ENCODE results near the gene VIP. TPM values are rescaled to one million over a fixed set of nuclear protein-coding genes. Genes with fewer than 3 reads are reported as not detected.

The VIP gene
- total RNA-seq, 1 experiment from 2014 or later = not detected

DNA sequence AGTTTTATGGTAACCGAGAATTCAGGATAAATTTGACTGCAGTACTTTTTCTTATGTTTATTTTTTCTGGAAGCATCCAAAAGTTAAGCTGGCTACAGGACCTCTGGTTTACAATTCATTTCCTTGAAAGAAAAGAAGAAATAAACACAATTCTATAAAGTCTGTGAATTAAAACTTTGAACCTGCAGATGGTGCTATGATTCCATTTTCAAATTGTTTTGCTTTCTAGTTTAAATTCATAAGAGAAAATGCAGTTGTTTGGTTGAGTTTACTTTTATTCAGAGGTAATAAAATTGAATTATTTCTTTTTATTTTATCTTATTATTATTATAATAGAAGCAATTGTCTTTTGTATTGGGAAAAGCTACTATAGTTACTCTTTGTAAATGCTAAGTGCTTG is 1.8 kb upstream of the VIP start:
- no peak for DNase-seq
- H3K36me3 ChIP-seq (replicated peaks; ENCODE audit: control insufficient read depth, insufficient read depth, low read length) = no peaks in the 10 kb centered on the region
- no peak overlapping the region for H3K4me3 ChIP-seq (ENCODE audit: insufficient read depth, low read depth, low read length)
- no peaks in the 10 kb centered on the region for H3K27me3 ChIP-seq (ENCODE audit: control insufficient read depth, insufficient read depth, low read length)

DNA sequence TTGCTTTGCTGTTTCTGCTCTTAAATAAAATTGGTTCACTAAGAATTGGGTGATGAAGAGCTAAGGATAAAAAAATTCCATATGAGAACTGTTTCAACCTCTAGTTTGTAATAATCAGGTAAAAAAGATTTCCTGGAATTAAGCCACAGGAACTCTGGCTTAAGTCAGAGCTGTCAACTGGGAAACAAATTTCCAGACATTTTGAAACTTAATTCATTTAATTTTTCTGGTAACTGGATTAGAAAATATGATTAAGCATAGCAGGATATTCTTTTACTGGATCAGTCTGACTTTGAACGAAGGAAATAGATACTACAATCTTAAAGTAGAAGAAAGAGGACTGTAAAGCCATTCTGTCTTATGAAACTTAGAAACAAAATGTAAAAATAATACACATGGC is 1.3 kb upstream of the VIP start:
- H3K27me3 ChIP-seq (ENCODE audit: control insufficient read depth, insufficient read depth, low read length) = no peaks in the 10 kb centered on the region
- no peak for DNase-seq
- H3K4me3 ChIP-seq (ENCODE audit: insufficient read depth, low read depth, low read length) = no peak overlapping the region
- H3K36me3 ChIP-seq (replicated peaks; ENCODE audit: control insufficient read depth, insufficient read depth, low read length) = no peaks in the 10 kb centered on the region

GRCh38 chr6:152765331-152765730 is 14.7 kb downstream of the VIP start:
- Histone ChIP-seq H3K4me3 (ENCODE audit: insufficient read depth, low read depth, low read length) (no peak overlapping the region), H3K27me3 (ENCODE audit: control insufficient read depth, insufficient read depth, low read length) (no peaks in the 10 kb centered on the region), H3K36me3 (replicated peaks; ENCODE audit: control insufficient read depth, insufficient read depth, low read length) (no peaks in the 10 kb centered on the region)
- DNase-seq = no peak

- DNase-seq = no peak
- Histone ChIP-seq H3K27me3 (ENCODE audit: control insufficient read depth, insufficient read depth, low read length) (no peaks in the 10 kb centered on the region), H3K4me3 (ENCODE audit: insufficient read depth, low read depth, low read length) (no peak overlapping the region), H3K36me3 (replicated peaks; ENCODE audit: control insufficient read depth, insufficient read depth, low read length) (no peaks in the 10 kb centered on the region)
Measured at GRCh38 chr6:152769159-152769558, 18.6 kb downstream of the VIP start.

DNA sequence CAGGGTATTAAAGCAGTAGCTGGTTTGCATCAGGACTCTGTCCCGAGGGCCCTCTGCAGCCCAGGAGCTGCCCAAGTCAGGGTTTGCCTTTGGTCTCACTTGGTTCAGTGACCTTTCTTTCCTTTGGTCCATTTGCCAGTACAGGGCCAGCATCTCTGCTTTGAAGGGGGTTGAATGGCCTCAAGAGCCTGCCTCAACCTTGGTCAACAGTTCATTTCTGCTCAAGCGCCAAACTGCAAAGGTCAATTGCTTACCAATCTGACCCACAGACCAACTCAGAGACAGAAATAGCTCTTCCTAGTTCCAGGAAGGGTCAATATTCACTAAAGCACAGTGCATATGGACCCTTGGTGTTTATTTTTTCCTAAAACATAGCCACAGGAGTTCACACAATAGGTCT is 19.4 kb downstream of the VIP start:
- no peaks in the 10 kb centered on the region for H3K36me3 ChIP-seq (replicated peaks; ENCODE audit: control insufficient read depth, insufficient read depth, low read length)
- H3K4me3 ChIP-seq (ENCODE audit: insufficient read depth, low read depth, low read length) = no peak overlapping the region
- no peak for DNase-seq
- H3K27me3 ChIP-seq (ENCODE audit: control insufficient read depth, insufficient read depth, low read length) = no peaks in the 10 kb centered on the region

DNA sequence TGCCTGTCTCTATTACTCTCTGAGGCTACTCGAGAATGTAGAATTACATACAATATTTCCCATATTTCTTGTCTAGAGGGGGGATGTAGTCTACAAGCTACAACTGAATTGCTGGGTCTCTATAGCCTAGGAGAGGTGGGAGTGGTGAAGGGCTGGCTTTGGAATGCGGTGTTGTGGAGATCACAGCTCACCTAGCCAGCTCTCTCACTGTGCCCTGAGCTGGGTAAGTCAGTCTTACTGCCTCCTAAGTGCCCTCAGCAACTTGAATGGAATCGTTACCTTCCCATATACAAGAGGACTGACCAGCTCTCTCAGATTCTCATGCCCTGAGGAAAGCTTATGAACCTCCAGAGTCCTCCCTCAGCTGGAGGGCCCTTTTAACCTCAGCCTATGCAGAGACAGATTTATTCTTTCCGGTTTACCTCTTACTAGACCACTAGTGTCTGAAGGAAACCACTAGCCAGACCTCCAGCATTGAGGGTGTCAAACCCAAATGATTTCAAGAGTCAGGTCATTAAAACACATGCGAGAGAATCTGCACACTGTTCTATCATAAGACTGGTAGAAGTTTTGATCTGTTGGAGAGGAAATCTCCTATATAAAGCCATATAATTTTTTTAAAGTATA is 20.6 kb downstream of the VIP start:
- H3K27me3 ChIP-seq (ENCODE audit: control insufficient read depth, insufficient read depth, low read length) = no peaks in the 10 kb centered on the region
- peak; percentile 1 for DNase-seq
- H3K36me3 ChIP-seq (replicated peaks; ENCODE audit: control insufficient read depth, insufficient read depth, low read length) = no peaks in the 10 kb centered on the region
- no peak overlapping the region for H3K4me3 ChIP-seq (ENCODE audit: insufficient read depth, low read depth, low read length)

- H3K27me3 ChIP-seq (ENCODE audit: control insufficient read depth, insufficient read depth, low read length) = no peaks in the 10 kb centered on the region
- H3K4me3 ChIP-seq (ENCODE audit: insufficient read depth, low read depth, low read length) = no peak overlapping the region
- no peak for DNase-seq
- H3K36me3 ChIP-seq (replicated peaks; ENCODE audit: control insufficient read depth, insufficient read depth, low read length) = no peaks in the 10 kb centered on the region
Measured at GRCh38 chr6:152775428-152775827, 24.8 kb downstream of the VIP start.

DNA sequence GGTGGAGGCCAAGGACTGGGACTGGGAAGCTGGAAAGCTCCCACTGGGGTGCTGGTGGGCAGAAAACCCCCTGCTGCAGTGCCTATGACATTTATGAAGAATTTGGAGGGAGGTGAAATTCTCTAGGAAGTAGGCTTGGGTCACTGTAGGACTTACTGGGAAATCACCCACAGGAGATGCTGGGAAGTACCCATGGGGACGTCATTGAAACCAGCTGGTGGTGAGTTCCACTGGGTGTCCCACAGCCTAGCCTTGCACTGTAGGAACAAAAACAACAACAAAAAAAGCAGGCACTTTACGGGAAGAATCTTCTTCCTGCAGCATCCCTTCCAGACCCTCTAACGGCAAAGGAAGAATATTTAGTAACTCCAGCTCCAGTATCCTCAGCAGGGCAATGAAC is 26.2 kb downstream of the VIP start:
- H3K4me3 ChIP-seq (ENCODE audit: insufficient read depth, low read depth, low read length) = no peak overlapping the region
- no peaks in the 10 kb centered on the region for H3K27me3 ChIP-seq (ENCODE audit: control insufficient read depth, insufficient read depth, low read length)
- H3K36me3 ChIP-seq (replicated peaks; ENCODE audit: control insufficient read depth, insufficient read depth, low read length) = no peaks in the 10 kb centered on the region
- no peak for DNase-seq

GRCh38 chr6:152783217-152783878 is 32.8 kb downstream of the VIP start:
- Histone ChIP-seq H3K4me3 (ENCODE audit: insufficient read depth, low read depth, low read length) (no peak overlapping the region), H3K36me3 (replicated peaks; ENCODE audit: control insufficient read depth, insufficient read depth, low read length) (no peaks in the 10 kb centered on the region), H3K27me3 (ENCODE audit: control insufficient read depth, insufficient read depth, low read length) (no peaks in the 10 kb centered on the region)
- DNase-seq = no peak

DNA sequence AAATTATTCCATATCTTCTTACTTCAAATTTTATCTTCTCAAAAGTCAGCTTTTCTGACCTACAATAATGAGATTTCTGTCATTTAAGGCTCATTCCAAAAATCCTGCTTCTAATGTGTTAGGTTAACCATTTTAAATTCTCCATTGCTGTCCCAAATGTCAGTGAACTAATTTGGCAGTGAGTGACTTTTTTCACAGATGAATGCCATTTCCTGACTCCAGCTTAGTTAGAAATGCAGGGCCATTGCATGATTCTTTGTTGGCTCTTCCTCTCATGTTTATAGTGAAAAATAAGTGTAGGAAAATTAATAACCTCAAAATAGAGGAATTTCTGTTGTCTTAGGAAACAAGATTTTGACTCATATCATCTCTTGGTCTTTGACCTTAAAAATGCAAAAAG is 44.1 kb downstream of the VIP start:
- Histone ChIP-seq H3K27me3 (ENCODE audit: control insufficient read depth, insufficient read depth, low read length) (no peaks in the 10 kb centered on the region), H3K36me3 (replicated peaks; ENCODE audit: control insufficient read depth, insufficient read depth, low read length) (no peaks in the 10 kb centered on the region), H3K4me3 (ENCODE audit: insufficient read depth, low read depth, low read length) (no peak overlapping the region)
- DNase-seq = no peak

DNA sequence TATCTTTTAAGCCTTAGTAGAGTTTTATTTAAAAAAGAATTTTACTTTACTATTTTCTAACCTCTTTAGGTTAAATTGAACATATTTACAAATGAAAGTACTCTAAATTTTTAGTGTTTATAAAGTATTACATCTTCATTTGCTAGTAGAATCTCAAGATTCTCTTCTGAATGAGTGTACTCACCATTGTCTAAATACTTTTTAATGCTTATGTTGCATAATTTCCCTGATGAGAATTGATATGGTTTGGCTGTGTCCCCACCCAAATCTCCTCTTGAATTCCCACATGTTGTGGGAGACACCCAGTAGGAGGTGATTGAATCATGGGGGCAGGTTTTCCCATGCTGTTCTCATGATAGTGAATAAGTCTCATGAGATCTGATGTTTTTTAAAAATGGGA is 53.6 kb downstream of the VIP start:
- Histone ChIP-seq H3K4me3 (ENCODE audit: insufficient read depth, low read depth, low read length) (no peak overlapping the region), H3K27me3 (ENCODE audit: control insufficient read depth, insufficient read depth, low read length) (no peaks in the 10 kb centered on the region), H3K36me3 (replicated peaks; ENCODE audit: control insufficient read depth, insufficient read depth, low read length) (no peaks in the 10 kb centered on the region)
- no peak for DNase-seq

Other genes with a start within 250 kb of the VIP start
- 1.4 and 2.5 TPM in 2 replicates for gene SYNE1, start 113.4 kb upstream of the VIP start, total RNA-seq (2014; rRNA removed; shearing (Covaris generic))
- 0.92 and 2.7 TPM in 2 replicates for gene MYCT1, start 52.9 kb upstream of the VIP start, total RNA-seq (2014; rRNA removed; shearing (Covaris generic))
- gene FBXO5, start 232.2 kb downstream of the VIP start, total RNA-seq (2014; rRNA removed; shearing (Covaris generic)) = 52.1 and 67.4 TPM in 2 replicates

All from H7 (cell line).